Trophoblast cell (in vitro differentiated cells and primary cell): ENCODE measurements around the gene ADCY1.

Experiments
- DNase-seq, 2 donors: peaks; one replicate each; pipeline ENCODE4 v3.0.0-alpha.2; 2016
- H2AFZ ChIP-seq: 2 replicates; pipeline ENCODE4 v1.6.1; 2013; ENCODE audit warnings: low read length, moderate library complexity, mild to moderate bottlenecking; ENCODE audit not compliant: insufficient read depth, poor library complexity
- H2AK5ac ChIP-seq: 2 replicates; pipeline ENCODE4 v1.6.1; 2013; ENCODE audit warnings: mild to moderate bottlenecking, low read length
- H2BK120ac ChIP-seq: 2 replicates; pipeline ENCODE4 v1.6.1; 2013; ENCODE audit warnings: low read length, mild to moderate bottlenecking, moderate library complexity; ENCODE audit not compliant: insufficient read depth, poor library complexity
- H2BK12ac ChIP-seq: 2 replicates; pipeline ENCODE4 v1.6.1; 2013; ENCODE audit warnings: mild to moderate bottlenecking, low read length, moderate library complexity
- H2BK5ac ChIP-seq: 2 replicates; pipeline ENCODE4 v1.6.1; 2013; ENCODE audit warnings: low read length, low read depth, moderate library complexity, mild to moderate bottlenecking; ENCODE audit not compliant: poor library complexity
- H3K14ac ChIP-seq: 2 replicates; pipeline ENCODE4 v1.6.1; 2013; ENCODE audit warnings: mild to moderate bottlenecking, low read length
- H3K18ac ChIP-seq: 2 replicates; pipeline ENCODE4 v1.6.1; 2013; ENCODE audit warnings: mild to moderate bottlenecking, low read length
- H3K23ac ChIP-seq: 2 replicates; pipeline ENCODE4 v1.6.1; 2013; ENCODE audit warnings: low read length
- H3K27ac ChIP-seq: 2 replicates; pipeline ENCODE4 v1.5.1; 2013; ENCODE audit warnings: low read depth, mild to moderate bottlenecking, inconsistent platforms, low read length, moderate library complexity
- H3K27me3 ChIP-seq: 2 replicates; pipeline ENCODE4 v1.6.1; 2013; ENCODE audit warnings: inconsistent platforms, mild to moderate bottlenecking, low read length, moderate library complexity; ENCODE audit not compliant: insufficient read depth
- H3K36me3 ChIP-seq, 2 experiments: 1 replicate in 1 of 2; 2 replicates in 1 of 2; pipeline ENCODE4 v1.6.1; 2013; ENCODE audit warnings: low read length in 2 of 2, mild to moderate bottlenecking in 2 of 2, moderate library complexity in 1 of 2; ENCODE audit not compliant: insufficient read depth in 2 of 2, control insufficient read depth in 1 of 2
- H3K4ac ChIP-seq: 2 replicates; pipeline ENCODE4 v1.6.1; 2013; ENCODE audit warnings: low read depth, mild to moderate bottlenecking, low read length, moderate library complexity
- H3K4me1 ChIP-seq, 2 experiments: 1 replicate in 1 of 2; 2 replicates in 1 of 2; pipeline ENCODE4 v1.6.1; 2013; ENCODE audit warnings: low read length in 2 of 2, mild to moderate bottlenecking in 2 of 2, moderate library complexity in 1 of 2; ENCODE audit not compliant: insufficient read depth in 2 of 2, control insufficient read depth in 1 of 2
- H3K4me2 ChIP-seq: 2 replicates; pipeline ENCODE4 v1.6.1; 2013; ENCODE audit warnings: inconsistent platforms, mild to moderate bottlenecking, low read length, moderate library complexity
- H3K4me3 ChIP-seq: 2 replicates; pipeline ENCODE4 v1.5.1; 2013; ENCODE audit warnings: mild to moderate bottlenecking, low read depth, low read length, inconsistent platforms
- H3K79me1 ChIP-seq: one replicate; pipeline ENCODE4 v1.6.1; 2013; ENCODE audit warnings: low read length
- H3K79me2 ChIP-seq: 2 replicates; pipeline ENCODE4 v1.6.1; 2013; ENCODE audit warnings: low read length, mild to moderate bottlenecking; ENCODE audit not compliant: control insufficient read depth, insufficient read depth, poor library complexity
- H3K9ac ChIP-seq: 2 replicates; pipeline ENCODE4 v1.6.1; 2013; ENCODE audit warnings: mild to moderate bottlenecking, low read length
- H3K9me3 ChIP-seq: 2 replicates; pipeline ENCODE4 v1.6.1; 2013; ENCODE audit warnings: low read depth, mild to moderate bottlenecking, control low read depth, inconsistent platforms, low read length; ENCODE audit not compliant: insufficient read depth
- H4K12ac ChIP-seq: 2 replicates; pipeline ENCODE4 v1.6.1; 2013; ENCODE audit warnings: low read depth, mild to moderate bottlenecking, low read length, moderate library complexity
- H4K8ac ChIP-seq: 2 replicates; pipeline ENCODE4 v1.6.1; 2013; ENCODE audit warnings: low read depth, mild to moderate bottlenecking, low read length, moderate library complexity
- H4K91ac ChIP-seq: one replicate; pipeline ENCODE4 v1.6.1; 2013; ENCODE audit warnings: low read depth, mild to moderate bottlenecking, low read length, moderate library complexity
- WGBS: extraction: QIAGEN DNeasy Blood & Tissue Kit; methylation state at CpG from one replicate; pipeline ENCODE4 v1.1.7; 2013; ENCODE audit warnings: missing lambda C conversion rate; ENCODE audit not compliant: insufficient read length, insufficient coverage; ENCODE audit errors: extremely low coverage; 5-methylcytosine and 5-hydroxymethylcytosine counted together

The ADCY1 gene

GRCh38 chr7:45564485-45564884 lies 9.7 kb upstream of the ADCY1 start:
- H3K18ac ChIP-seq, result no peak overlapping the region
- H4K91ac ChIP-seq, result no peak overlapping the region
- no peak overlapping the region for H3K27ac ChIP-seq
- no peak overlapping the region for H3K4me3 ChIP-seq
- H2BK5ac ChIP-seq, result no peak overlapping the region
- H3K14ac ChIP-seq, result no peak overlapping the region
- peaks cover 3% of the 10 kb centered on the region for H3K9me3 ChIP-seq
- no peak overlapping the region for H4K12ac ChIP-seq
- no peak overlapping the region for H4K8ac ChIP-seq
- no peak overlapping the region for H3K23ac ChIP-seq
- WGBS, result no CpG with 5 or more reads among the region's 8 CpGs
- no peaks in the 10 kb centered on the region for H3K27me3 ChIP-seq
- H3K4me2 ChIP-seq, result no peak overlapping the region
- H3K79me2 ChIP-seq, result no peaks in the 10 kb centered on the region
- no peak overlapping the region for H2BK120ac ChIP-seq
- no peaks in the 10 kb centered on the region for H3K4me1 ChIP-seq
- no peak overlapping the region for H3K9ac ChIP-seq
- H2AK5ac ChIP-seq, result no peak overlapping the region
- H3K36me3 ChIP-seq, result peaks cover 0 to 2% of the 10 kb centered on the region in 2 experiments
- H3K79me1 ChIP-seq, result no peaks in the 10 kb centered on the region
- DNase-seq, result no peak
- H2BK12ac ChIP-seq, result no peak overlapping the region
- no peak overlapping the region for H3K4ac ChIP-seq
- no peak overlapping the region for H2AFZ ChIP-seq

- Histone ChIP-seq H3K27ac (no peak overlapping the region), H2BK5ac (no peak overlapping the region), H4K8ac (no peak overlapping the region), H4K91ac (no peak overlapping the region), H2BK120ac (no peak overlapping the region), H4K12ac (no peak overlapping the region), H3K4ac (no peak overlapping the region), H3K18ac (no peak overlapping the region), H2AFZ (no peak overlapping the region), H2AK5ac (no peak overlapping the region), H3K79me2 (no peaks in the 10 kb centered on the region), H2BK12ac (no peak overlapping the region), H3K9me3 (peaks cover under 1% of the 10 kb centered on the region), H3K23ac (no peak overlapping the region), H3K14ac (no peak overlapping the region), H3K4me2 (no peak overlapping the region), H3K27me3 (no peaks in the 10 kb centered on the region), H3K79me1 (no peaks in the 10 kb centered on the region), H3K4me1 (no peaks in the 10 kb centered on the region), H3K4me3 (no peak overlapping the region), H3K36me3 (peaks cover 0 to under 1% of the 10 kb centered on the region in 2 experiments), H3K9ac (no peak overlapping the region)
- no peak for DNase-seq
- no CpG with 5 or more reads among the region's 9 CpGs for WGBS
Measured at GRCh38 chr7:45564886-45565455, 9.2 kb upstream of the ADCY1 start.

DNA sequence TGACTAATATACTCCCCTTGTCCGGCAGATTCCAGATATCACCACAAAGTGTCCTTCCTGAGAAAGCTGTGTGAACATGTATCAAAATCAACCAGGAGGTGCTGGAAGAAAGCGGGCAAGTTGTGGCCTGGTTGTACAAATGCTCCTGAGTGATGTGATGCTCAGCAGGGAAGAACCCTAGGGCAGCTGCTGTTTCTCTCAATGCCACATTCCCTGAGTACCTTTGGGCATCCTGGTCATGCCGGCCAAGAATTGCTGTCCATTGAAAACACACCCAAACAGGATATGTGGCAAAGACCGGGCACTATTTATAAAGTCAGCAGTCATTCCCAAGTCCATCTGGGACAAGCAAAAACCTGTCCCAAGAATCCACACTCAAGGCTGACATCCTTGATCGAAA lies 7.8 kb upstream of the ADCY1 start:
- WGBS, result no CpG with 5 or more reads among the region's 5 CpGs
- Histone ChIP-seq H2BK12ac (no peak overlapping the region), H2BK5ac (no peak overlapping the region), H3K23ac (no peak overlapping the region), H4K12ac (no peak overlapping the region), H3K79me2 (no peaks in the 10 kb centered on the region), H3K9ac (no peak overlapping the region), H3K9me3 (no peaks in the 10 kb centered on the region), H4K91ac (no peak overlapping the region), H3K27ac (no peak overlapping the region), H3K18ac (no peak overlapping the region), H3K4ac (no peak overlapping the region), H2AFZ (no peak overlapping the region), H3K27me3 (no peaks in the 10 kb centered on the region), H3K14ac (no peak overlapping the region), H2AK5ac (no peak overlapping the region), H3K4me1 (no peaks in the 10 kb centered on the region), H3K4me2 (no peak overlapping the region), H2BK120ac (no peak overlapping the region), H4K8ac (no peak overlapping the region), H3K36me3 (no peaks in the 10 kb centered on the region), H3K79me1 (no peaks in the 10 kb centered on the region), H3K4me3 (no peak overlapping the region)
- no peak for DNase-seq

DNA sequence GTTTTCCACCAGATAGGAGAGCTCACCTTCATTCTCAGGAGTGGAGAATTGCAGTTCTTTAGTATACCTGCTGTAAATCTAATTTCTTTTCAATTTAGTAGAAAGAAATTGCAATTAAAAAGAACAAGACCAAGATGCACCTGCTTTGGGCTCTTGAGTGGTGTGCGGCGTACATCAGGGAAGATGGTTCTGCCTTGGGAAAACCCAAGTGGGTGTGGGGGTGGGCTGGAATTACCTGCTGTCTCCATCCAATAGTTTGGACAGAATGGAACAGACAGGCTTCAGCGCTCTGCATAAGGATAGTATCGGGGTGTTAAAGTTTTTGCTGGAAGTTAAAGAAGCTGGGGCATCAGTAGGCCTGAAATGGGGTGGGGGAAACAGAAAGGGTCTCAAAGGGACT lies 7.2 kb upstream of the ADCY1 start:
- Histone ChIP-seq H3K79me2 (no peaks in the 10 kb centered on the region), H2AK5ac (no peak overlapping the region), H4K91ac (no peak overlapping the region), H2BK12ac (no peak overlapping the region), H3K18ac (no peak overlapping the region), H3K4me3 (no peak overlapping the region), H3K36me3 (no peaks in the 10 kb centered on the region), H3K23ac (no peak overlapping the region), H3K4ac (no peak overlapping the region), H3K9me3 (no peaks in the 10 kb centered on the region), H2BK120ac (no peak overlapping the region), H4K8ac (no peak overlapping the region), H3K4me1 (no peaks in the 10 kb centered on the region), H3K9ac (no peak overlapping the region), H3K14ac (no peak overlapping the region), H3K27ac (no peak overlapping the region), H3K27me3 (no peaks in the 10 kb centered on the region), H2AFZ (no peak overlapping the region), H3K79me1 (no peaks in the 10 kb centered on the region), H3K4me2 (no peak overlapping the region), H4K12ac (no peak overlapping the region), H2BK5ac (no peak overlapping the region)
- no peak for DNase-seq
- no CpG with 5 or more reads among the region's 4 CpGs for WGBS
